SK-N-SH (cell line): Measurements from ENCODE around the gene LLGL2. TPM values are rescaled to one million over a fixed set of nuclear protein-coding genes. Genes with fewer than 3 reads are reported as not detected.

Source experiments
- CTCF ChIA-PET: fragments of 300-600, 350-600 bp; formaldehyde crosslinking; extraction: SDS; loops from one replicate; lab custom pipeline; 2021; lab: Yijun Ruan, JAX
- POLR2A ChIA-PET: fragments of 350-600 bp; sonication (Branson Sonifier 250); formaldehyde crosslinking; extraction: SDS; loops from one replicate; lab custom pipeline; 2020; ENCODE audit warnings: antibody characterized with exemption, inconsistent platforms; lab: Yijun Ruan, JAX
- DNase-seq: peaks from one replicate; pipeline ENCODE4 v3.0.0; 2012
- H2AFZ ChIP-seq: fragments of 200-600 bp; sonication (generic); 2 replicates; pipeline ENCODE4 v1.8.1; 2016; ENCODE audit warnings: antibody characterized with exemption, mild to moderate bottlenecking, low read depth
- H3F3A ChIP-seq: fragments of 200-600 bp; sonication (generic); replicated peaks from 2 replicates; pipeline ENCODE3; 2016; ENCODE audit warnings: antibody characterized with exemption, mild to moderate bottlenecking; ENCODE audit not compliant: insufficient read depth
- H3K27ac ChIP-seq, 2 experiments: fragments of 200-500 bp in 1 of 2; fragments of 200-600 bp in 1 of 2; sonication (Bioruptor generic) in 1 of 2; sonication (generic), shearing (Covaris generic) in 1 of 2; 2 replicates each; pipeline versions ENCODE4 v1.5.1 to v1.6.1; 2014 to 2016; ENCODE audit warnings: low read depth in 2 of 2, inconsistent platforms in 1 of 2, low read length in 1 of 2, mild to moderate bottlenecking in 1 of 2, mixed read lengths in 1 of 2
- H3K27me3 ChIP-seq: fragments of 200-600 bp; sonication (generic), shearing (Covaris generic); 2 replicates; pipeline ENCODE4 v1.6.1; 2016; ENCODE audit warnings: mixed run types; ENCODE audit not compliant: insufficient read depth
- H3K36me3 ChIP-seq, 2 experiments: fragments of 200-500 bp in 1 of 2; fragments of 200-600 bp in 1 of 2; sonication (Bioruptor generic) in 1 of 2; sonication (generic) in 1 of 2; replicated peaks in 1 of 2; 2 replicates each; pipeline versions ENCODE3 to v1.5.1; 2014 to 2016; ENCODE audit warnings: low read length in 1 of 2, mild to moderate bottlenecking in 1 of 2; ENCODE audit not compliant: insufficient read depth in 2 of 2, control insufficient read depth in 1 of 2
- H3K4me1 ChIP-seq, 2 experiments: fragments of 200-500 bp in 1 of 2; fragments of 200-600 bp in 1 of 2; sonication (Bioruptor generic) in 1 of 2; sonication (generic), shearing (Covaris generic) in 1 of 2; 2 replicates each; pipeline versions ENCODE4 v1.5.1 to v1.6.1; 2014 to 2016; ENCODE audit warnings: low read depth in 1 of 2, low read length in 1 of 2, mixed run types in 1 of 2; ENCODE audit not compliant: insufficient read depth in 2 of 2, control insufficient read depth in 1 of 2
- H3K4me2 ChIP-seq: fragments of 200-600 bp; sonication (generic), shearing (Covaris generic); 2 replicates; pipeline ENCODE4 v1.6.1; 2017; ENCODE audit warnings: mixed run types
- H3K4me3 ChIP-seq, 2 experiments: fragments of 200-500 bp in 1 of 2; fragments of 200-600 bp in 1 of 2; sonication (Bioruptor generic) in 1 of 2; sonication (generic), shearing (Covaris generic) in 1 of 2; 2 replicates each; pipeline versions ENCODE4 v1.5.1 to v1.8.1; 2014 to 2016; ENCODE audit warnings: low read depth in 2 of 2, inconsistent platforms in 1 of 2, low read length in 1 of 2, mild to moderate bottlenecking in 1 of 2, mixed read lengths in 1 of 2, moderate library complexity in 1 of 2
- H3K79me2 ChIP-seq: fragments of 200-600 bp; sonication (generic); 2 replicates; pipeline ENCODE4 v1.8.1; 2017; ENCODE audit warnings: mild to moderate bottlenecking; ENCODE audit not compliant: insufficient read depth
- H3K9ac ChIP-seq: fragments of 200-600 bp; sonication (generic); 2 replicates; pipeline ENCODE4 v1.6.1; 2017; ENCODE audit warnings: mixed run types
- H3K9me2 ChIP-seq: fragments of 200-600 bp; sonication (generic); 2 replicates; pipeline ENCODE4 v1.6.1; 2017; ENCODE audit warnings: mixed run types
- H3K9me3 ChIP-seq: fragments of 200-600 bp; sonication (generic); 2 replicates; pipeline ENCODE4 v1.6.1; 2017; ENCODE audit warnings: mixed run types, mild to moderate bottlenecking, moderate library complexity
- H4K20me1 ChIP-seq: fragments of 200-600 bp; sonication (generic); 2 replicates; pipeline ENCODE4 v1.6.1; 2017; ENCODE audit warnings: mild to moderate bottlenecking, mixed run types; ENCODE audit not compliant: insufficient read depth
- CHD2 ChIP-seq: fragments of 150-350 bp; IDR thresholded peaks from 2 replicates; pipeline ENCODE4 v1.6.1; 2018; ENCODE audit warnings: low read length; ENCODE audit not compliant: partially characterized antibody
- EZH2phosphoT487 ChIP-seq: fragments of 200-600 bp; sonication (generic); IDR thresholded peaks from 2 replicates; pipeline ENCODE4 v1.6.1; 2017; ENCODE audit warnings: low read depth, mixed run types, mild to moderate bottlenecking, antibody characterized with exemption, moderate library complexity, borderline replicate concordance
- FOSL2 ChIP-seq: IDR thresholded peaks from 2 replicates; pipeline ENCODE4 v1.4.0; 2012; ENCODE audit warnings: low read depth, mild to moderate bottlenecking, moderate library complexity, borderline replicate concordance
- FOXJ3 ChIP-seq: sonication (generic); formaldehyde crosslinking; IDR thresholded peaks from 2 replicates; pipeline ENCODE4 v1.5.1; 2020; ENCODE audit warnings: mild to moderate bottlenecking, missing genetic modification reagents
- GABPA ChIP-seq: IDR thresholded peaks from 2 replicates; pipeline ENCODE4 v1.4.0; 2012; ENCODE audit warnings: low read depth, mild to moderate bottlenecking
- MXI1 ChIP-seq: IDR thresholded peaks from 2 replicates; pipeline ENCODE4 v1.6.1; 2012; ENCODE audit warnings: mild to moderate bottlenecking, low read depth, low read length, improper control_type of control experiment
- PBX3 ChIP-seq: IDR thresholded peaks from 2 replicates; pipeline ENCODE4; 2012
- RCOR1 ChIP-seq: fragments of 150-350 bp; IDR thresholded peaks from 2 replicates; pipeline ENCODE4 v1.6.1; 2017; ENCODE audit warnings: antibody characterized with exemption, low read length
- RFX5 ChIP-seq: IDR thresholded peaks from 2 replicates; pipeline ENCODE4 v1.6.1; 2012; ENCODE audit warnings: mild to moderate bottlenecking, improper control_type of control experiment, low read length
- RXRA ChIP-seq: IDR thresholded peaks from 2 replicates; pipeline ENCODE4 v1.4.0; 2012; ENCODE audit warnings: low read depth, mild to moderate bottlenecking, borderline replicate concordance
- TCF12 ChIP-seq: IDR thresholded peaks from 2 replicates; pipeline ENCODE4 v1.4.0; 2012
- WGBS: methylation state at CpG from one replicate; pipeline ENCODE4 v1.1.6; 2017; ENCODE audit warnings: low lambda C conversion rate; 5-methylcytosine and 5-hydroxymethylcytosine counted together
- polyA plus RNA-seq, 3 experiments: library from polyadenylated mRNA; depleted of rRNA; stranded (reverse); fragments of >200 nt; gene quantifications; 2 replicates each; pipeline ENCODE4 v1.2.3, GENCODE V29; 2012
- TF ChIP-seq, protein P1 (sequence below): fragments of 200-600 bp; sonication (generic); IDR thresholded peaks from 2 replicates; pipeline ENCODE4 v1.6.1; 2017; ENCODE audit warnings: antibody characterized with exemption, mild to moderate bottlenecking, moderate library complexity
- TF ChIP-seq, protein P2 (sequence below): fragments of 150-350 bp; IDR thresholded peaks from 2 replicates; pipeline ENCODE4 v1.6.1; 2016; ENCODE audit warnings: mild to moderate bottlenecking, low read depth, low read length

LLGL2 gene
- polyA plus RNA-seq, 1 of the 3 experiments (the other 2 are of a cell fraction), result 6.7 TPM

- H2AFZ ChIP-seq, result no peak overlapping the region
- 88% methylated on average over 13 of the region's 13 CpGs for WGBS
- H3K79me2 ChIP-seq, result no peaks in the 10 kb centered on the region
- no peak overlapping the region; the same call in 1 of the 2 replicates for H3K4me2 ChIP-seq
- DNase-seq, result no peak
- H3F3A ChIP-seq, result peaks cover 12% of the 10 kb centered on the region
- no peak overlapping the region for H3K9ac ChIP-seq
- peaks cover 3 to 6% of the 10 kb centered on the region in 2 experiments for H3K36me3 ChIP-seq
- no peak overlapping the region for H3K4me3 ChIP-seq
- peaks cover 0 to 14% of the 10 kb centered on the region in 2 experiments; a peak in 1 of 4 replicates for H3K4me1 ChIP-seq
- no peak overlapping the region for H3K27ac ChIP-seq
- no peaks in the 10 kb centered on the region for H3K9me3 ChIP-seq
- H3K27me3 ChIP-seq, result peaks cover 12% of the 10 kb centered on the region; the same call in 1 of the 2 replicates
- ChIA-PET CTCF (interaction anchor here (0.6 to 3.1 kb wide), 7 partner anchors 10 to 223 kb away, joined by 3 to 14 read pairs (median 4); partner anchors contain the start of genes SMIM5 and TSEN54), POLR2A (no interaction called here)
- TF ChIP-seq FOSL2, result no peak
- TF ChIP-seq CHD2, result no peak
- TF ChIP-seq, protein P1, sequence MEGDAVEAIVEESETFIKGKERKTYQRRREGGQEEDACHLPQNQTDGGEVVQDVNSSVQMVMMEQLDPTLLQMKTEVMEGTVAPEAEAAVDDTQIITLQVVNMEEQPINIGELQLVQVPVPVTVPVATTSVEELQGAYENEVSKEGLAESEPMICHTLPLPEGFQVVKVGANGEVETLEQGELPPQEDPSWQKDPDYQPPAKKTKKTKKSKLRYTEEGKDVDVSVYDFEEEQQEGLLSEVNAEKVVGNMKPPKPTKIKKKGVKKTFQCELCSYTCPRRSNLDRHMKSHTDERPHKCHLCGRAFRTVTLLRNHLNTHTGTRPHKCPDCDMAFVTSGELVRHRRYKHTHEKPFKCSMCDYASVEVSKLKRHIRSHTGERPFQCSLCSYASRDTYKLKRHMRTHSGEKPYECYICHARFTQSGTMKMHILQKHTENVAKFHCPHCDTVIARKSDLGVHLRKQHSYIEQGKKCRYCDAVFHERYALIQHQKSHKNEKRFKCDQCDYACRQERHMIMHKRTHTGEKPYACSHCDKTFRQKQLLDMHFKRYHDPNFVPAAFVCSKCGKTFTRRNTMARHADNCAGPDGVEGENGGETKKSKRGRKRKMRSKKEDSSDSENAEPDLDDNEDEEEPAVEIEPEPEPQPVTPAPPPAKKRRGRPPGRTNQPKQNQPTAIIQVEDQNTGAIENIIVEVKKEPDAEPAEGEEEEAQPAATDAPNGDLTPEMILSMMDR, result no peak
- TF ChIP-seq RXRA, result no peak
- TF ChIP-seq TCF12, result no peak
- TF ChIP-seq PBX3, result no peak
- TF ChIP-seq RCOR1, result no peak
- TF ChIP-seq FOXJ3, result no peak
- TF ChIP-seq RFX5, result no peak
- TF ChIP-seq EZH2phosphoT487, result no peak
- TF ChIP-seq GABPA, result no peak
- TF ChIP-seq MXI1, result no peak
- TF ChIP-seq, protein P2, sequence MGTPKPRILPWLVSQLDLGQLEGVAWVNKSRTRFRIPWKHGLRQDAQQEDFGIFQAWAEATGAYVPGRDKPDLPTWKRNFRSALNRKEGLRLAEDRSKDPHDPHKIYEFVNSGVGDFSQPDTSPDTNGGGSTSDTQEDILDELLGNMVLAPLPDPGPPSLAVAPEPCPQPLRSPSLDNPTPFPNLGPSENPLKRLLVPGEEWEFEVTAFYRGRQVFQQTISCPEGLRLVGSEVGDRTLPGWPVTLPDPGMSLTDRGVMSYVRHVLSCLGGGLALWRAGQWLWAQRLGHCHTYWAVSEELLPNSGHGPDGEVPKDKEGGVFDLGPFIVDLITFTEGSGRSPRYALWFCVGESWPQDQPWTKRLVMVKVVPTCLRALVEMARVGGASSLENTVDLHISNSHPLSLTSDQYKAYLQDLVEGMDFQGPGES, result no peak
- H3K9me2 ChIP-seq, result no peaks in the 10 kb centered on the region
- H4K20me1 ChIP-seq, result 0 out of 2 replicates have a peak, but pooled peaks cover 10% of the 10 kb centered on the region
Observed at GRCh38 chr17:75526555-75527270, 1.2 kb downstream of the LLGL2 start.
